HEK293 (cell line): Measurements from ENCODE around the gene BYSL.

Experiments
- YY1 ChIP-seq: fragments of 450-650 bp; formaldehyde crosslinking; IDR thresholded peaks from 2 replicates; pipeline ENCODE4 v1.5.1; 2018; ENCODE audit warnings: missing biosample characterization, missing genetic modification characterization
- ZNF146 ChIP-seq: fragments of 450-650 bp; formaldehyde crosslinking; IDR thresholded peaks from 2 replicates; pipeline ENCODE4 v1.5.1; 2016; ENCODE audit warnings: missing biosample characterization, missing genetic modification characterization
- ZNF473 ChIP-seq: fragments of 450-650 bp; formaldehyde crosslinking; IDR thresholded peaks from 2 replicates; pipeline ENCODE4 v1.5.1; 2017; ENCODE audit warnings: missing biosample characterization, missing genetic modification characterization
- ZNF658 ChIP-seq: fragments of 450-650 bp; formaldehyde crosslinking; IDR thresholded peaks from 2 replicates; pipeline ENCODE4; 2016; ENCODE audit warnings: missing biosample characterization, missing genetic modification characterization
- TF ChIP-seq, protein P1 (sequence below): fragments of 450-650 bp; formaldehyde crosslinking; conservative IDR thresholded peaks from 2 replicates; pipeline ENCODE4 v1.5.1; 2016; ENCODE audit warnings: low read depth, missing biosample characterization, missing genetic modification characterization
- TF ChIP-seq, protein P2 (sequence below): fragments of 450-650 bp; formaldehyde crosslinking; IDR thresholded peaks from 2 replicates; pipeline ENCODE4 v1.5.1; 2016; ENCODE audit warnings: missing biosample characterization, missing genetic modification characterization
- TF ChIP-seq, protein P3 (sequence below): fragments of 450-650 bp; formaldehyde crosslinking; IDR thresholded peaks from 2 replicates; pipeline ENCODE4 v1.5.1; 2016; ENCODE audit warnings: missing biosample characterization, missing genetic modification characterization
- TF ChIP-seq, protein P4 (sequence below): sonication (generic); formaldehyde crosslinking; IDR thresholded peaks from 2 replicates; pipeline ENCODE4 v1.8.1; 2022; ENCODE audit warnings: mild to moderate bottlenecking, moderate library complexity, missing genetic modification reagents

DNA sequence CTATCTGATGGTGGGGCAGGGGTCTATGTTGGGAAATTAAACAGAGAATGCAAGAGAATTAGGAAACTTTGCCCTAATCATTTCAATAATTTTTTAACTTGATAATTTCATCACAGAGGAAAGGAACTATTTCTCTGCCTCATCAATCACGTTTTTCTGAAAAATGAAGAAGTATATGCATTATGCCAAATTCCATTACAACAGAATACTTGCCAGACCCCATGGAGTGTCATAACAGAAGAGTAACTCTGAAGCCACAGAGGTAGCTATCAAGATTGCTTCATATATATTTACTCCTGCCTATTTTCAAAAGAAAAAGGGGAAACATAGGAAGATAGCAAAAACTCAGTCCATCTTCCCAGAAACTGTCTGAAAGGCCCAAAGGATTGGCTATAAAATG is 20.4 kb upstream of the BYSL start:
- no peak for TF ChIP-seq ZNF658 (tag by site-specific recombination)
- TF ChIP-seq YY1 (tag by site-specific recombination), result no peak
- TF ChIP-seq ZNF473 (tag by site-specific recombination), result no peak
- TF ChIP-seq, protein P1, sequence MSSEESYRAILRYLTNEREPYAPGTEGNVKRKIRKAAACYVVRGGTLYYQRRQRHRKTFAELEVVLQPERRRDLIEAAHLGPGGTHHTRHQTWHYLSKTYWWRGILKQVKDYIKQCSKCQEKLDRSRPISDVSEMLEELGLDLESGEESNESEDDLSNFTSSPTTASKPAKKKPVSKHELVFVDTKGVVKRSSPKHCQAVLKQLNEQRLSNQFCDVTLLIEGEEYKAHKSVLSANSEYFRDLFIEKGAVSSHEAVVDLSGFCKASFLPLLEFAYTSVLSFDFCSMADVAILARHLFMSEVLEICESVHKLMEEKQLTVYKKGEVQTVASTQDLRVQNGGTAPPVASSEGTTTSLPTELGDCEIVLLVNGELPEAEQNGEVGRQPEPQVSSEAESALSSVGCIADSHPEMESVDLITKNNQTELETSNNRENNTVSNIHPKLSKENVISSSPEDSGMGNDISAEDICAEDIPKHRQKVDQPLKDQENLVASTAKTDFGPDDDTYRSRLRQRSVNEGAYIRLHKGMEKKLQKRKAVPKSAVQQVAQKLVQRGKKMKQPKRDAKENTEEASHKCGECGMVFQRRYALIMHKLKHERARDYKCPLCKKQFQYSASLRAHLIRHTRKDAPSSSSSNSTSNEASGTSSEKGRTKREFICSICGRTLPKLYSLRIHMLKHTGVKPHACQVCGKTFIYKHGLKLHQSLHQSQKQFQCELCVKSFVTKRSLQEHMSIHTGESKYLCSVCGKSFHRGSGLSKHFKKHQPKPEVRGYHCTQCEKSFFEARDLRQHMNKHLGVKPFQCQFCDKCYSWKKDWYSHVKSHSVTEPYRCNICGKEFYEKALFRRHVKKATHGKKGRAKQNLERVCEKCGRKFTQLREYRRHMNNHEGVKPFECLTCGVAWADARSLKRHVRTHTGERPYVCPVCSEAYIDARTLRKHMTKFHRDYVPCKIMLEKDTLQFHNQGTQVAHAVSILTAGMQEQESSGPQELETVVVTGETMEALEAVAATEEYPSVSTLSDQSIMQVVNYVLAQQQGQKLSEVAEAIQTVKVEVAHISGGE, result no peak
- TF ChIP-seq, protein P2, sequence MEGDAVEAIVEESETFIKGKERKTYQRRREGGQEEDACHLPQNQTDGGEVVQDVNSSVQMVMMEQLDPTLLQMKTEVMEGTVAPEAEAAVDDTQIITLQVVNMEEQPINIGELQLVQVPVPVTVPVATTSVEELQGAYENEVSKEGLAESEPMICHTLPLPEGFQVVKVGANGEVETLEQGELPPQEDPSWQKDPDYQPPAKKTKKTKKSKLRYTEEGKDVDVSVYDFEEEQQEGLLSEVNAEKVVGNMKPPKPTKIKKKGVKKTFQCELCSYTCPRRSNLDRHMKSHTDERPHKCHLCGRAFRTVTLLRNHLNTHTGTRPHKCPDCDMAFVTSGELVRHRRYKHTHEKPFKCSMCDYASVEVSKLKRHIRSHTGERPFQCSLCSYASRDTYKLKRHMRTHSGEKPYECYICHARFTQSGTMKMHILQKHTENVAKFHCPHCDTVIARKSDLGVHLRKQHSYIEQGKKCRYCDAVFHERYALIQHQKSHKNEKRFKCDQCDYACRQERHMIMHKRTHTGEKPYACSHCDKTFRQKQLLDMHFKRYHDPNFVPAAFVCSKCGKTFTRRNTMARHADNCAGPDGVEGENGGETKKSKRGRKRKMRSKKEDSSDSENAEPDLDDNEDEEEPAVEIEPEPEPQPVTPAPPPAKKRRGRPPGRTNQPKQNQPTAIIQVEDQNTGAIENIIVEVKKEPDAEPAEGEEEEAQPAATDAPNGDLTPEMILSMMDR (tag by site-specific recombination), result no peak
- TF ChIP-seq, protein P3, sequence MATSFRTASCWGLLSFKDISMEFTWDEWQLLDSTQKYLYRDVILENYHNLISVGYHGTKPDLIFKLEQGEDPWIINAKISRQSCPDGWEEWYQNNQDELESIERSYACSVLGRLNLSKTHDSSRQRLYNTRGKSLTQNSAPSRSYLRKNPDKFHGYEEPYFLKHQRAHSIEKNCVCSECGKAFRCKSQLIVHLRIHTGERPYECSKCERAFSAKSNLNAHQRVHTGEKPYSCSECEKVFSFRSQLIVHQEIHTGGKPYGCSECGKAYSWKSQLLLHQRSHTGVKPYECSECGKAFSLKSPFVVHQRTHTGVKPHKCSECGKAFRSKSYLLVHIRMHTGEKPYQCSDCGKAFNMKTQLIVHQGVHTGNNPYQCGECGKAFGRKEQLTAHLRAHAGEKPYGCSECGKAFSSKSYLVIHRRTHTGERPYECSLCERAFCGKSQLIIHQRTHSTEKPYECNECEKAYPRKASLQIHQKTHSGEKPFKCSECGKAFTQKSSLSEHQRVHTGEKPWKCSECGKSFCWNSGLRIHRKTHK, result no peak
- no peak for TF ChIP-seq ZNF146 (tag by site-specific recombination)
- TF ChIP-seq, protein P4, sequence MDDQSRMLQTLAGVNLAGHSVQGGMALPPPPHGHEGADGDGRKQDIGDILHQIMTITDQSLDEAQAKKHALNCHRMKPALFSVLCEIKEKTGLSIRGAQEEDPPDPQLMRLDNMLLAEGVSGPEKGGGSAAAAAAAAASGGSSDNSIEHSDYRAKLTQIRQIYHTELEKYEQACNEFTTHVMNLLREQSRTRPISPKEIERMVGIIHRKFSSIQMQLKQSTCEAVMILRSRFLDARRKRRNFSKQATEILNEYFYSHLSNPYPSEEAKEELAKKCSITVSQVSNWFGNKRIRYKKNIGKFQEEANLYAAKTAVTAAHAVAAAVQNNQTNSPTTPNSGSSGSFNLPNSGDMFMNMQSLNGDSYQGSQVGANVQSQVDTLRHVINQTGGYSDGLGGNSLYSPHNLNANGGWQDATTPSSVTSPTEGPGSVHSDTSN, result no peak
